Measurements from ENCODE around the gene FRMD5. TPM values are rescaled to one million over a fixed set of nuclear protein-coding genes. Genes with fewer than 3 reads are reported as not detected.

FRMD5 gene
- total RNA-seq, 2 experiments from 2014 or later = 0.12 to 0.21 TPM

- ATAC-seq (no peak), DNase-seq (no peak)
- Mint-ChIP-seq H3K27ac (no peak overlapping the region), H3K36me3 (no peaks in the 10 kb centered on the region), H3K4me1 (no peaks in the 10 kb centered on the region), H3K9me3 (ENCODE audit: low read depth) (no peaks in the 10 kb centered on the region), H3K27me3 (no peaks in the 10 kb centered on the region), H3K4me3 (no peak overlapping the region)
- CTCF ChIA-PET = interaction anchor here (1.0 to 1.3 kb wide), 2 partner anchors 9 to 10 kb away, joined by 3 to 5 read pairs; no protein-coding TSS in a partner anchor
These were observed 281.9 kb downstream of the FRMD5 start for GRCh38 chr15:43913026-43913780.

- CTCF ChIA-PET = interaction anchor here (1.1 to 1.7 kb wide), 2 partner anchors 9 kb away, joined by 3 to 5 read pairs; no protein-coding TSS in a partner anchor
- DNase-seq (no peak), ATAC-seq (no peak)
- Mint-ChIP-seq H3K27me3 (no peaks in the 10 kb centered on the region), H3K4me1 (no peaks in the 10 kb centered on the region), H3K36me3 (no peaks in the 10 kb centered on the region), H3K9me3 (ENCODE audit: low read depth) (no peaks in the 10 kb centered on the region), H3K4me3 (no peak overlapping the region), H3K27ac (no peak overlapping the region)
These were observed 282.9 kb downstream of the FRMD5 start for GRCh38 chr15:43912208-43912607.

- CTCF ChIA-PET = interaction anchor here (1.1 to 1.7 kb wide), 2 partner anchors 8 to 10 kb away, joined by 3 to 5 read pairs; no protein-coding TSS in a partner anchor
- no peaks in the 10 kb centered on the region for H3K27me3 Mint-ChIP-seq
- no peak for DNase-seq
- H3K36me3 Mint-ChIP-seq = no peaks in the 10 kb centered on the region
- no peak overlapping the region for H3K27ac Mint-ChIP-seq
- H3K9me3 Mint-ChIP-seq (ENCODE audit: low read depth) = no peaks in the 10 kb centered on the region
- ATAC-seq = no peak
- H3K4me1 Mint-ChIP-seq = no peaks in the 10 kb centered on the region
- H3K4me3 Mint-ChIP-seq = no peak overlapping the region
These were observed 283.8 kb downstream of the FRMD5 start for GRCh38 chr15:43911235-43911781.

- DNase-seq (no peak), ATAC-seq (no peak)
- Mint-ChIP-seq H3K4me1 (peaks cover 4% of the 10 kb centered on the region), H3K27ac (no peak overlapping the region), H3K27me3 (no peaks in the 10 kb centered on the region), H3K9me3 (ENCODE audit: low read depth) (no peaks in the 10 kb centered on the region), H3K4me3 (no peak overlapping the region), H3K36me3 (no peaks in the 10 kb centered on the region)
- CTCF ChIA-PET = no interaction called here
These were observed 286.5 kb downstream of the FRMD5 start for GRCh38 chr15:43908516-43909050.

DNA sequence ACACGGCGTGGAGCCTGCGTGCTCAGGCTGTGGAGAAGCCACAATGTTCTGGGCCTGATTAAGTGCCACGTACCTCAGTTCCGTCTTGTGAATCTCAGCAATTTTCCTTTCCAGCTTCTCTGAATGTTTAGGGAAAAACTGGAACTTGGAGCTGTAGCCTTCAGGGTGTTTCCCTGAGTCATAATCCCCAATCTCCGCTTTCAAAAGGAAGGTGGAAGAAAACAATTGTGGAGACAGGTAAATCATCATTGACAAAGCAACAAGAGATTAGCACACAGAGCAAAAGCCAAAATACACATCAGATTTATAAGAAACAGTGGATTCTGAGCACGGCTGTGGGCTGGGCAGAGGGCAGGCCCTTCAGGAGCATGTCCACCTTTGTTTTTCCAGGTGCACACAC lies 289.3 kb downstream of the FRMD5 start:
- ATAC-seq (no peak), DNase-seq (no peak)
- H3K27me3 Mint-ChIP-seq = no peaks in the 10 kb centered on the region
- CTCF ChIA-PET = interaction anchor here (2.6 kb wide), 1 partner anchor 161 kb away, joined by 12 read pairs; no protein-coding TSS in a partner anchor
- peaks cover 4% of the 10 kb centered on the region for H3K4me1 Mint-ChIP-seq
- no peaks in the 10 kb centered on the region for H3K9me3 Mint-ChIP-seq (ENCODE audit: low read depth)
- H3K27ac Mint-ChIP-seq = no peak overlapping the region
- H3K36me3 Mint-ChIP-seq = no peaks in the 10 kb centered on the region
- no peak overlapping the region for H3K4me3 Mint-ChIP-seq

DNA sequence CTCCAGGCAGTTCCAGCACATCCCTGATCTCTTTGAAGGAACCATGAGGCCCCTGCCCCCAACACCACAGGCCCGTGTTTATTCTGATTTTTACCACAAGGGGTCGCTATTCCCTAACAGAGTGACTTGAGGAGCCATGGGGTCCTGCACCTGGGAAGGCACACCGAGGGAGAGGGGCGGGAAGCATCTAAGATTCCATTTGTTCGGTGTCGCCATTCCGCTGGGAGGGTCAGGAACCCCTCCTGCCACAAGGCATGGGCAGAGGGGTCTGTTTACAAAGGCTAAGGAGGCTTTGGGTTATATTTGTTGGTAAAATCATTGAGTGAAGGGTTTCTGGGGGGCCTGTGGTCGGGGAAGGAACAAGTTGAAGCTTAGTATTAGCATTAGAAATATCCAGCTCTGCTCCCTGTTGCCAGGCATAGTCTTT lies 291.2 kb downstream of the FRMD5 start:
- H3K27ac Mint-ChIP-seq = no peak overlapping the region
- CTCF ChIA-PET = interaction anchor here (0.6 to 2.8 kb wide), 14 partner anchors 8 to 232 kb away, joined by 3 to 37 read pairs (median 4); no protein-coding TSS in a partner anchor
- no peak overlapping the region for H3K4me3 Mint-ChIP-seq

DNA sequence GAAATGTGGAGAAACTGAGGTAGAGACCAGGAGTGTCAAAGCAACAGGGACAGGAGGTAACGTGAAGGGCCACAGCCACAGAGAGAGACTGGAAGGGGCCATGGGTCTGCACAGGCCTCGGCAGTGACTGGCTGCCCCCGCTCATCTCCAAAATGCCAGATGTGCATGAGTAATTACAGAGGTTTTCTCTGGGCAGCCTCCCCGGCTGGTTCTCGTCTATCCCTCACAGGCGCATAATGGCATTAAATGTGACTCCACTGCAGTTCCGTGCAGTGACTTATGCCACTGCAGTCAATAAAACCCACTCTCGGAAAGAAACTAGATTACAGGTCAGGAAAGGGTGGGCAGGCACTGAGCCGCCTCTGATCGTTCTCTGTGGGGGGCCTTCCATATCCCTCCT lies 293.6 kb downstream of the FRMD5 start:
- H3K27ac Mint-ChIP-seq = no peak overlapping the region
- H3K4me1 Mint-ChIP-seq = peaks cover 4% of the 10 kb centered on the region
- CTCF ChIA-PET = interaction anchor here (1.6 to 1.9 kb wide), 2 partner anchors 164 to 600 kb away, joined by 3 to 4 read pairs; no protein-coding TSS in a partner anchor
- no peaks in the 10 kb centered on the region for H3K36me3 Mint-ChIP-seq
- no peaks in the 10 kb centered on the region for H3K27me3 Mint-ChIP-seq
- DNase-seq = no peak
- H3K4me3 Mint-ChIP-seq = no peak overlapping the region
- no peaks in the 10 kb centered on the region for H3K9me3 Mint-ChIP-seq (ENCODE audit: low read depth)
- no peak for ATAC-seq

More for the DNA sequence above, 291.2 kb downstream of the FRMD5 start:
- Mint-ChIP-seq H3K27me3 (no peaks in the 10 kb centered on the region), H3K4me1 (peaks cover 4% of the 10 kb centered on the region), H3K9me3 (ENCODE audit: low read depth) (no peaks in the 10 kb centered on the region), H3K36me3 (no peaks in the 10 kb centered on the region)
- ATAC-seq = peak; percentile 82
- DNase-seq = peak; percentile 68

GRCh38 chr15:43900996-43901395 lies 294.1 kb downstream of the FRMD5 start:
- H3K27me3 Mint-ChIP-seq = no peaks in the 10 kb centered on the region
- CTCF ChIA-PET = interaction anchor here (0.7 to 1.9 kb wide), 2 partner anchors 20 to 165 kb away, joined by 3 to 4 read pairs; no protein-coding TSS in a partner anchor
- no peak for ATAC-seq
- DNase-seq = no peak
- H3K36me3 Mint-ChIP-seq = no peaks in the 10 kb centered on the region
- H3K4me3 Mint-ChIP-seq = no peak overlapping the region
- peaks cover 4% of the 10 kb centered on the region for H3K4me1 Mint-ChIP-seq
- no peak overlapping the region for H3K27ac Mint-ChIP-seq
- no peaks in the 10 kb centered on the region for H3K9me3 Mint-ChIP-seq (ENCODE audit: low read depth)

- H3K27me3 Mint-ChIP-seq = no peaks in the 10 kb centered on the region
These were observed 295.1 kb downstream of the FRMD5 start for GRCh38 chr15:43899928-43900327.

DNA sequence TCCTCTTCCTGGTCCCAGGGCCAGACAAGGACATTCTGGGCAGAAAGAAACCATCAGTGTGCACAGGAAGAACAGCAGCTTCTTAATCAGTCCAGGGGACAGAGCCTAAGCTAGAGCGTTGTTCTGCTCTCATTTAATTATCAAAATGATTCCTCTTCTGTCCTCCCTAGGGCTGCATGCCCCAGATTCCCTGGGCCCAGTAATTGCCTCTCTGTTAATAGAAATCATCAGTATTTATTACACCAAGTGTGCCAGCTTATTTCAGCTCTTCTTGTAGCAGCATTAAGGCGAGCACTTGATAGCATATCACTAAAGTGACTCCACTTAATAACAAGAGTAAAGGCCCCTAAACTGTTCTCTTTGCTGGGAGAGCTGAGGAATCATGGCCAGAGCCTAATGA lies 296.2 kb downstream of the FRMD5 start:
- no peak for DNase-seq
- Mint-ChIP-seq H3K27me3 (no peaks in the 10 kb centered on the region), H3K27ac (no peak overlapping the region), H3K36me3 (no peaks in the 10 kb centered on the region), H3K4me3 (no peak overlapping the region), H3K4me1 (peaks cover 1% of the 10 kb centered on the region), H3K9me3 (ENCODE audit: low read depth) (no peaks in the 10 kb centered on the region)
- ATAC-seq = no peak
- CTCF ChIA-PET = interaction anchor here (1.9 kb wide), 1 partner anchor 167 kb away, joined by 7 read pairs; no protein-coding TSS in a partner anchor

More at GRCh38 chr15:43899928-43900327, 295.1 kb downstream of the FRMD5 start:
- DNase-seq (no peak), ATAC-seq (no peak)
- H3K9me3 Mint-ChIP-seq (ENCODE audit: low read depth) = no peaks in the 10 kb centered on the region
- no peak overlapping the region for H3K27ac Mint-ChIP-seq
- peaks cover 4% of the 10 kb centered on the region for H3K4me1 Mint-ChIP-seq
- H3K4me3 Mint-ChIP-seq = no peak overlapping the region
- CTCF ChIA-PET = interaction anchor here (1.9 kb wide), 2 partner anchors 166 kb away, joined by 4 to 7 read pairs; no protein-coding TSS in a partner anchor
- no peaks in the 10 kb centered on the region for H3K36me3 Mint-ChIP-seq

DNA sequence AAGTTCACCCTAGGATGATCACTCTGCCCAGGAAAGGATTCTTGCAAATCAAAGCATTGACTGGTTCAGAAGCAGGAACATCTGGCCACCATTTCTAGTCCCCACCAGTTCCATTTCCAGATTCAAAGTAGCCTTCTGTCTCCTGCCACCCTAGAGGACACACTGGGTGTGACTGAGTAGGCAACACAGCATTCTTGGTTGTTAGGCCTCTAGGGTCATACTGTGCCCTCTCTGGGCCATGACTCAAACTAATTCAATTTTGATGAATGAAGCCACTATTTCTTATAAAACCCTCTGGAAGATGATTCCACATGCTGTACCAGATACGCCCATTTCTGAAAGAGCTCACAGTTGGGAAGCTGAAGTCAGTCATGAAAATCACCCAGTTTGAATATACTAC lies 298.5 kb downstream of the FRMD5 start:
- DNase-seq (no peak), ATAC-seq (no peak)
- no peaks in the 10 kb centered on the region for H3K36me3 Mint-ChIP-seq
- no peak overlapping the region for H3K4me3 Mint-ChIP-seq
- H3K27ac Mint-ChIP-seq = no peak overlapping the region
- CTCF ChIA-PET = interaction anchor here (1.6 to 2.2 kb wide), 2 partner anchors 8 to 169 kb away, joined by 4 to 5 read pairs; no protein-coding TSS in a partner anchor
- H3K27me3 Mint-ChIP-seq = no peaks in the 10 kb centered on the region
- no peaks in the 10 kb centered on the region for H3K4me1 Mint-ChIP-seq
- no peaks in the 10 kb centered on the region for H3K9me3 Mint-ChIP-seq (ENCODE audit: low read depth)

DNA sequence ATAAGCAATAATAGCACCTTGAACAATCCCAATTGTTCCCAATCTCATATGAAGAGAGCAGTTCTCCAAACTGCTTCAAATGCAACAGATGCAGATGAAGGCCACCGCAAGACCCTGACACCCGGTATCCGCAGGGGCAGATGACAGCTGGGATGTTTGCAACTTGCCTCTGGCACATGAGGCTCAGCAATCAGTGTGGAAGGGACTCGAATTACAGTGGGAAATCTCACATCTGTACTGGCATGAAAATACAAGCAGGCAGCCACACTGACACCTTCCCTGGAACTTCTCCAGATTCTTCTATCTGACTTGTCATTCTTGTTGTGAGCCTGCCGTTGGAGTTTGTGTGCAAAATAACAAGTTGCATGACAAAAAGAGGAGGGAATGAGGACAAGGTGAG lies 299.5 kb downstream of the FRMD5 start:
- Mint-ChIP-seq H3K4me3 (no peak overlapping the region), H3K27ac (no peak overlapping the region), H3K27me3 (no peaks in the 10 kb centered on the region), H3K9me3 (ENCODE audit: low read depth) (no peaks in the 10 kb centered on the region), H3K4me1 (no peaks in the 10 kb centered on the region), H3K36me3 (no peaks in the 10 kb centered on the region)
- CTCF ChIA-PET = interaction anchor here (1.6 to 2.2 kb wide), 2 partner anchors 9 to 170 kb away, joined by 4 to 5 read pairs; no protein-coding TSS in a partner anchor
- DNase-seq = no peak
- ATAC-seq = no peak

- H3K9me3 Mint-ChIP-seq (ENCODE audit: low read depth) = no peaks in the 10 kb centered on the region
- H3K27ac Mint-ChIP-seq = no peak overlapping the region
- CTCF ChIA-PET = no interaction called here
These were observed 301.1 kb downstream of the FRMD5 start for GRCh38 chr15:43893956-43894355.

More at GRCh38 chr15:43893956-43894355, 301.1 kb downstream of the FRMD5 start:
- no peak overlapping the region for H3K4me3 Mint-ChIP-seq
- no peaks in the 10 kb centered on the region for H3K27me3 Mint-ChIP-seq
- no peak for DNase-seq
- no peak for ATAC-seq
- H3K36me3 Mint-ChIP-seq = no peaks in the 10 kb centered on the region
- no peaks in the 10 kb centered on the region for H3K4me1 Mint-ChIP-seq
